VCaP (cell line): ENCODE results near the gene RIMS3.

Experiments used
- H3K27ac ChIP-seq: fragments of 450-650 bp; 2 replicates; pipeline ENCODE4 v1.5.1; 2017
- CTCF ChIP-seq: fragments of 450-650 bp; conservative IDR thresholded peaks from 2 replicates; pipeline ENCODE4 v1.5.1; 2017; ENCODE audit warnings: mild to moderate bottlenecking, moderate library complexity

The RIMS3 gene

GRCh38 chr1:40650075-40650474 lies 15.4 kb downstream of the RIMS3 start:
- H3K27ac ChIP-seq = no peak overlapping the region
- TF ChIP-seq CTCF = no peak

DNA sequence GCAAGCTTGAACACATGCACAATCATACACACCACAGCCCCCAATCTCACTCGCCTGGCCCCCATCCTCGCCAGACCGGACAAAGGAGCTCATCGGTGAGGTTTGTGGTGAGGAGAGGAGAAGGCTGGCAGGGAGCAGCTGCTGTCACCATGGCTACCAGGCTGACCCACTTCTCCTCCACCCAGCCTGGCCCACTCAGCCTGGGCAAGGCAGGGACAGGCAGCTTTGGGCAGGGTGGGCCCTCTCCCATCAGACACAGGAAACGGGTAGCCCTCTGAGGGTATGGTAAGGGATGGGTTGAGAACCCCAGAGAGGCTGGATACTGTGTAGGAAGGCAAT lies 15.9 kb downstream of the RIMS3 start:
- H3K27ac ChIP-seq = no peak overlapping the region
- no peak for TF ChIP-seq CTCF

- H3K27ac ChIP-seq = no peak overlapping the region
- TF ChIP-seq CTCF = no peak
These were observed 16.4 kb downstream of the RIMS3 start for GRCh38 chr1:40648928-40649591.

- no peak overlapping the region for H3K27ac ChIP-seq
- no peak for TF ChIP-seq CTCF
These were observed 17.3 kb downstream of the RIMS3 start for GRCh38 chr1:40648200-40648599.

DNA sequence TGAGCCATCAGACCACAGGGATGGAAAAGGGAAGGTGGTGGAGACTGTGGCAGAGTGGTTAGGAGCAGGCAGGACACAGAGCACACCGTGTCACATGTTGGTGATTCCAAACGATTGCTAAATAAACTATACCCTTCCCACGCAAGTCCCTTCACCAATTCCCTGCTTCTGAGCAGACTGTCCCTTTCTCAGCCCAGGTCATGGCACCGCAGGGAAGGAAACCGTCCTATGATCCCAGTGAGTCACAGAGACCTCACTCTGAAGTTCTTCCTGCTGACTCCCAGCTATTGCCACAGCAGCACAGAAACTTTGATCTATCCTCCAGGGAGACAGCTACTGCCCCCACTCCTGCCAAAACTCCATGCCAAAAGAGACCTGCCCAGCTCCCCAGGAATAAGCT lies 19.2 kb downstream of the RIMS3 start:
- H3K27ac ChIP-seq = no peak overlapping the region
- no peak for TF ChIP-seq CTCF

DNA sequence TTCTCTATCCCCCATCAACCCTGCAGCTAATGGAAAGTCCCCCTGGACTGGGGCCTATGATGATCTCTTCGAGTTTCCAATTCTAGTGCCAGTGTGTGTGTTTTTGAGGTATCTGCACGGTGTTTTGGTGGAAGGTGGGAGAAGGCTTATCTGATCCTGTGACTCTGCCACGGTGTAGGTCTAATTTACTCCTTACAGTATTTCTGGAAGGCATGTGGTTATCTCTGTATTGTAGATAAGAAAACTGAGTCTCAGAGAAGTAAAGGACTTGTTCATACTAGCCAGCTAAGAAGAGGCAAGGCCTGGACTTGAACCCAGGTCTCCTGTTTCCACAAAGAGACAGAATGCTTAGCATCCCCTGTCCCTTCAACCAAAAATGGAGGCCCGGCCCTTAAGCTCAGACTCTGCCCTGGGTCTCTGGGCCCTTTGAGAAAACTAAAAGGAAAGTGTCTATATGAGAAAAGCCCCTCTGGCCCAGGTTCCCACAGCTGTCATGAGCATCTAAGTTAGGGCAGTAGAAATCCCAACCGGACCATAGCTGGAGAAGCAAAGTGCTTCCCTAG lies 20.3 kb downstream of the RIMS3 start:
- TF ChIP-seq CTCF = no peak
- no peak overlapping the region for H3K27ac ChIP-seq

DNA sequence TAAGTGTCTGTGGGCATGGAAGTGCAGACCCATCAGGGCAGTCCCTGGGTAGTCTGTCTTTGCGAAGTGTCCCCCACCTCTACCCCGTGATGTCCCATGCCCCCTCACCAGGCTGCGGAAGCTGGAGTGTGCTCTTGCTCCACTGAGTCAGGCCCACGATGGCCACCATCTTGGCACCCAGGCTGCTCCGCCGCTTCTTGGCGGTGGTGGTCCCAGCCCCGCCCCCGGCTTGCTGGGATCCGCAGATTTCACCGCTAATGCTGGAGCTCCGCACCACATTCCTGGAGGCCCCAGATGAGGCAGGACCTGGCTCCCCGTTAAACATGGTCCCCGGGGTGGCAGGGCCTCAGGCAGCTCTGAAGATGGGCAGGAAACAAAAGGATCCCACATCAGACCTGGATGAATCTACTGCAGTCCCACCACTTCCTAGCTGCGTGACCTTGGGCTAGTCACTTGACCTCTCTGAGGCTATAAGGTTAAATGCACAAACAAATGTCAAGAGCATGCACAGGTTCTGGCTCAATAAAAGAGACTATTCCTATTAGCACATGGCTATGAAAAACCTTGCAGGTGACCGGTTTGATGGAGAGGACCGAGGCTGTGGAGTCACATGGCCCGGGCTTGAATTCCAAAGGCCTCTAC lies 23.8 kb downstream of the RIMS3 start:
- no peak overlapping the region for H3K27ac ChIP-seq
- TF ChIP-seq CTCF = no peak
